Measurements from ENCODE around the gene EARS2.

- no peak for TF ChIP-seq POLR2A (IDR thresholded peaks at IDR 0.05)
- no peak for TF ChIP-seq CTCF (IDR thresholded peaks at IDR 0.05 in 8 of 11, conservative IDR thresholded peaks at IDR 0.05 in 3 of 11)
- TF ChIP-seq POLR2AphosphoS5 (IDR thresholded peaks at IDR 0.05): no peak
These were observed 47.4 kb downstream of the EARS2 start for GRCh38 chr16:23509782-23510163.
